CD8-positive, alpha-beta memory T cell (primary cell): Measurements from ENCODE around the gene SMIM14. TPM values are rescaled to one million over a fixed set of nuclear protein-coding genes. Genes with fewer than 3 reads are reported as not detected.
A peak's percentile ranks its signal among the peaks of the same experiment; 100 is the strongest.
"Not testable (repeated sequence)": the region's sequence is repeated elsewhere in the genome, so short reads cannot be mapped to it uniquely, and the experiment has no call there.

Source experiments
- CTCF ChIA-PET: fragments of 350-600 bp; sonication (Branson Sonifier 250); formaldehyde crosslinking; loops from one replicate; lab custom pipeline; 2021; ENCODE audit warnings: antibody characterized with exemption; lab: Charles Lee
- POLR2A ChIA-PET: fragments of 350-600 bp; sonication (Branson Sonifier 250); formaldehyde crosslinking; loops from one replicate; lab custom pipeline; 2021; ENCODE audit warnings: antibody characterized with exemption; lab: Charles Lee
- DNase-seq, 5 donors: peaks; one replicate each; pipeline versions ENCODE4 v3.0.0 to v3.0.0-alpha.2; 2020 to 2022; ENCODE audit warnings: mixed read lengths in 1 of 5
- H3K27ac ChIP-seq: one replicate; pipeline ENCODE4 v1.7.0; 2013; ENCODE audit warnings: low read depth, mild to moderate bottlenecking, low read length, moderate library complexity
- H3K27me3 ChIP-seq: 2 replicates; pipeline ENCODE4 v1.7.0; 2013; ENCODE audit warnings: low read length, mild to moderate bottlenecking; ENCODE audit not compliant: insufficient read depth, poor library complexity, severe bottlenecking
- H3K36me3 ChIP-seq: 2 replicates; pipeline ENCODE4 v1.7.0; 2013; ENCODE audit warnings: mild to moderate bottlenecking, low read length, moderate library complexity; ENCODE audit not compliant: insufficient read depth
- H3K4me1 ChIP-seq: 2 replicates; pipeline ENCODE4 v1.7.0; 2013; ENCODE audit warnings: mild to moderate bottlenecking, low read length, moderate library complexity; ENCODE audit not compliant: insufficient read depth
- H3K4me3 ChIP-seq: 2 replicates; pipeline ENCODE4 v1.7.0; 2013; ENCODE audit warnings: mild to moderate bottlenecking, low read length
- H3K9me3 ChIP-seq: 2 replicates; pipeline ENCODE4 v1.7.0; 2013; ENCODE audit warnings: mild to moderate bottlenecking, low read length
- H3K27ac Mint-ChIP-seq, 8 donors: one replicate each; pipeline ENCODE4 v1.8.0; 2020 to 2021; ENCODE audit warnings: mixed read lengths in 8 of 8, mild to moderate bottlenecking in 6 of 8, inconsistent platforms in 3 of 8, moderate library complexity in 3 of 8
- H3K27me3 Mint-ChIP-seq, 2 donors: one replicate each; pipeline ENCODE4 v1.8.0; 2020 to 2021; ENCODE audit warnings: mixed read lengths in 2 of 2, mild to moderate bottlenecking in 1 of 2, moderate library complexity in 1 of 2
- H3K36me3 Mint-ChIP-seq, 3 donors: one replicate each; pipeline ENCODE4 v1.8.0; 2020 to 2021; ENCODE audit warnings: mixed read lengths in 3 of 3, inconsistent platforms in 1 of 3, mild to moderate bottlenecking in 1 of 3
- H3K4me1 Mint-ChIP-seq, 3 donors: one replicate each; pipeline ENCODE4 v1.8.0; 2020 to 2021; ENCODE audit warnings: mixed read lengths in 3 of 3, inconsistent platforms in 1 of 3, mild to moderate bottlenecking in 1 of 3
- H3K4me3 Mint-ChIP-seq, 7 donors: one replicate each; pipeline ENCODE4 v1.8.0; 2020 to 2021; ENCODE audit warnings: mixed read lengths in 7 of 7, mild to moderate bottlenecking in 6 of 7, moderate library complexity in 4 of 7, inconsistent platforms in 2 of 7
- H3K9me3 Mint-ChIP-seq, 5 donors: one replicate each; pipeline ENCODE4 v1.8.0; 2020 to 2022; ENCODE audit warnings: mixed read lengths in 5 of 5, mild to moderate bottlenecking in 3 of 5, moderate library complexity in 2 of 5, inconsistent platforms in 1 of 5
- polyA plus RNA-seq: library from polyadenylated mRNA; unstranded; fragments of 300-500 nt; fragmentation: Illumina TruSeq; gene quantifications from one replicate; pipeline ENCODE4 v1.2.3, GENCODE V29; 2021
- total RNA-seq, 2 experiments: library from RNA; stranded (reverse); gene quantifications; one replicate each; pipeline ENCODE4 v1.2.3, GENCODE V29; 2021

The SMIM14 gene
- total RNA-seq = 1 to 10 TPM; 2.2 TPM
- polyA plus RNA-seq = 46.4 TPM

- Mint-ChIP-seq H3K36me3 (peaks cover 0 to 14% (median 0%) of the 10 kb centered on the region in 3 donors), H3K27me3 (no peaks in the 10 kb centered on the region), H3K27ac (peak within 1 kb of the TSS; percentile 88 to 98 (median 96)), H3K4me1 (peaks cover 42 to 49% (median 49%) of the 10 kb centered on the region in 3 donors), H3K4me3 (peak within 1 kb of the TSS; percentile 84 to 97 (median 93)), H3K9me3 (no peaks in the 10 kb centered on the region)
- ChIA-PET POLR2A (interaction anchor here (0.7 to 2.2 kb wide), 4 partner anchors 59 to 270 kb away, joined by 3 to 16 read pairs (median 10); partner anchors contain the start of genes LIAS, RPL9, UBE2K and UGDH), CTCF (interaction anchor here (0.9 to 3.8 kb wide), 8 partner anchors 9 to 340 kb away, joined by 3 to 13 read pairs (median 5); partner anchors contain the start of genes UBE2K and UGDH)
- peaks cover 18% of the 10 kb centered on the region for H3K4me1 ChIP-seq
- peak; percentile 83 to 91 (median 89) for DNase-seq
- no peaks in the 10 kb centered on the region for H3K9me3 ChIP-seq
- peak within 1 kb of the TSS; percentile 86 for H3K4me3 ChIP-seq
- H3K27me3 ChIP-seq = no peaks in the 10 kb centered on the region
- H3K27ac ChIP-seq = peak within 1 kb of the TSS; percentile 74
- no peaks in the 10 kb centered on the region for H3K36me3 ChIP-seq
Observed at GRCh38 chr4:39638354-39639239, at the start of gene SMIM14. SMIM14 (minus strand) TSS chr4:39638865; CDS start chr4:39605145, 33,720 bp downstream.

GRCh38 chr4:39687014-39687413 lies 48.3 kb upstream of the SMIM14 start:
- no peak overlapping the region for H3K4me3 Mint-ChIP-seq
- POLR2A ChIA-PET = no interaction called here
- Histone ChIP-seq H3K4me3 (no peak overlapping the region), H3K36me3 (no peaks in the 10 kb centered on the region), H3K27ac (no peak overlapping the region), H3K27me3 (no peaks in the 10 kb centered on the region), H3K4me1 (no peaks in the 10 kb centered on the region), H3K9me3 (no peaks in the 10 kb centered on the region)
- no peaks in the 10 kb centered on the region for H3K36me3 Mint-ChIP-seq
- H3K27ac Mint-ChIP-seq = no peak overlapping the region
- CTCF ChIA-PET = interaction anchor here (1.3 kb wide), 1 partner anchor 291 kb away, joined by 3 read pairs; no protein-coding TSS in a partner anchor
- no peak for DNase-seq
- H3K4me1 Mint-ChIP-seq = no peaks in the 10 kb centered on the region
- H3K9me3 Mint-ChIP-seq = no peaks in the 10 kb centered on the region
- peaks cover 1 to 3% of the 10 kb centered on the region in 2 donors for H3K27me3 Mint-ChIP-seq

GRCh38 chr4:39685990-39686389 lies 47.3 kb upstream of the SMIM14 start:
- Mint-ChIP-seq H3K27ac (no peak overlapping the region), H3K4me3 (no peak overlapping the region), H3K27me3 (peaks cover 1 to 3% of the 10 kb centered on the region in 2 donors), H3K9me3 (no peaks in the 10 kb centered on the region), H3K36me3 (no peaks in the 10 kb centered on the region), H3K4me1 (no peaks in the 10 kb centered on the region)
- H3K9me3 ChIP-seq = no peaks in the 10 kb centered on the region
- H3K4me1 ChIP-seq = no peaks in the 10 kb centered on the region
- POLR2A ChIA-PET = interaction anchor here (0.5 kb wide), 1 partner anchor 160 kb away, joined by 3 read pairs; no protein-coding TSS in a partner anchor
- H3K4me3 ChIP-seq = no peak overlapping the region
- DNase-seq = no peak
- H3K27me3 ChIP-seq = no peaks in the 10 kb centered on the region
- CTCF ChIA-PET = no interaction called here
- no peaks in the 10 kb centered on the region for H3K36me3 ChIP-seq
- H3K27ac ChIP-seq = no peak overlapping the region

GRCh38 chr4:39682138-39682537 lies 43.5 kb upstream of the SMIM14 start:
- Mint-ChIP-seq H3K4me3 (no peak overlapping the region), H3K36me3 (peaks cover 0 to 1% (median 0%) of the 10 kb centered on the region in 3 donors), H3K4me1 (no peaks in the 10 kb centered on the region), H3K27me3 (peaks cover 3 to 6% of the 10 kb centered on the region in 2 donors), H3K27ac (no peak overlapping the region), H3K9me3 (peaks cover 0 to 3% (median 0%) of the 10 kb centered on the region in 5 donors)
- no peak overlapping the region for H3K27ac ChIP-seq
- no peaks in the 10 kb centered on the region for H3K9me3 ChIP-seq
- peaks cover 4% of the 10 kb centered on the region for H3K27me3 ChIP-seq
- no peak for DNase-seq
- no peak overlapping the region for H3K4me3 ChIP-seq
- ChIA-PET POLR2A (no interaction called here), CTCF (no interaction called here)
- no peaks in the 10 kb centered on the region for H3K36me3 ChIP-seq
- no peaks in the 10 kb centered on the region for H3K4me1 ChIP-seq

GRCh38 chr4:39681003-39681402 lies 42.3 kb upstream of the SMIM14 start:
- not testable (repeated sequence) for H3K27me3 ChIP-seq, DNase-seq, H3K4me3 Mint-ChIP-seq, H3K9me3 Mint-ChIP-seq, H3K9me3 ChIP-seq, H3K36me3 Mint-ChIP-seq, H3K36me3 ChIP-seq, H3K4me1 ChIP-seq, H3K4me1 Mint-ChIP-seq, H3K27ac ChIP-seq, H3K4me3 ChIP-seq, H3K27me3 Mint-ChIP-seq, H3K27ac Mint-ChIP-seq
- ChIA-PET POLR2A (interaction anchor here (0.6 kb wide), 1 partner anchor 176 kb away, joined by 5 read pairs; no protein-coding TSS in a partner anchor), CTCF (interaction anchor here (0.9 kb wide), 1 partner anchor 20 kb away, joined by 4 read pairs; no protein-coding TSS in a partner anchor)

GRCh38 chr4:39675681-39676080 lies 37.0 kb upstream of the SMIM14 start:
- H3K27me3 Mint-ChIP-seq, H3K36me3 Mint-ChIP-seq, H3K9me3 ChIP-seq, H3K4me1 Mint-ChIP-seq, H3K27ac Mint-ChIP-seq, H3K9me3 Mint-ChIP-seq, H3K4me3 Mint-ChIP-seq, H3K4me3 ChIP-seq, H3K4me1 ChIP-seq, H3K27me3 ChIP-seq, H3K36me3 ChIP-seq, H3K27ac ChIP-seq, DNase-seq, POLR2A ChIA-PET: not testable (repeated sequence)
- CTCF ChIA-PET = interaction anchor here (1.4 kb wide), 1 partner anchor 9 kb away, joined by 3 read pairs; no protein-coding TSS in a partner anchor

- POLR2A ChIA-PET, CTCF ChIA-PET, H3K9me3 Mint-ChIP-seq, H3K27ac Mint-ChIP-seq, H3K4me3 ChIP-seq, H3K36me3 ChIP-seq, H3K27ac ChIP-seq, H3K4me1 ChIP-seq, H3K27me3 ChIP-seq, H3K27me3 Mint-ChIP-seq, DNase-seq, H3K9me3 ChIP-seq, H3K4me1 Mint-ChIP-seq, H3K4me3 Mint-ChIP-seq, H3K36me3 Mint-ChIP-seq: not testable (repeated sequence)
Observed at GRCh38 chr4:39670296-39670695, 31.6 kb upstream of the SMIM14 start.

- H3K9me3 Mint-ChIP-seq = peaks cover 0 to 2% (median 0%) of the 10 kb centered on the region in 5 donors
- no peak overlapping the region for H3K4me3 Mint-ChIP-seq
- ChIA-PET CTCF (no interaction called here), POLR2A (no interaction called here)
- Histone ChIP-seq H3K9me3 (no peaks in the 10 kb centered on the region), H3K4me3 (no peak overlapping the region), H3K4me1 (no peaks in the 10 kb centered on the region), H3K27ac (no peak overlapping the region), H3K27me3 (no peaks in the 10 kb centered on the region), H3K36me3 (no peaks in the 10 kb centered on the region)
- H3K27me3 Mint-ChIP-seq = peaks cover 0 to 1% of the 10 kb centered on the region in 2 donors
- no peaks in the 10 kb centered on the region for H3K4me1 Mint-ChIP-seq
- no peak overlapping the region for H3K27ac Mint-ChIP-seq
- H3K36me3 Mint-ChIP-seq = no peaks in the 10 kb centered on the region
- no peak for DNase-seq
Observed at GRCh38 chr4:39668887-39669286, 30.2 kb upstream of the SMIM14 start.
